Suppressor macrophage treated with lipopolysaccharide for 4 hours (primary cell): ENCODE results near the gene ADM5.

Experiments
- DNase-seq: peaks from one replicate; pipeline ENCODE4 v3.0.0-alpha.2; 2020

The ADM5 gene

DNA sequence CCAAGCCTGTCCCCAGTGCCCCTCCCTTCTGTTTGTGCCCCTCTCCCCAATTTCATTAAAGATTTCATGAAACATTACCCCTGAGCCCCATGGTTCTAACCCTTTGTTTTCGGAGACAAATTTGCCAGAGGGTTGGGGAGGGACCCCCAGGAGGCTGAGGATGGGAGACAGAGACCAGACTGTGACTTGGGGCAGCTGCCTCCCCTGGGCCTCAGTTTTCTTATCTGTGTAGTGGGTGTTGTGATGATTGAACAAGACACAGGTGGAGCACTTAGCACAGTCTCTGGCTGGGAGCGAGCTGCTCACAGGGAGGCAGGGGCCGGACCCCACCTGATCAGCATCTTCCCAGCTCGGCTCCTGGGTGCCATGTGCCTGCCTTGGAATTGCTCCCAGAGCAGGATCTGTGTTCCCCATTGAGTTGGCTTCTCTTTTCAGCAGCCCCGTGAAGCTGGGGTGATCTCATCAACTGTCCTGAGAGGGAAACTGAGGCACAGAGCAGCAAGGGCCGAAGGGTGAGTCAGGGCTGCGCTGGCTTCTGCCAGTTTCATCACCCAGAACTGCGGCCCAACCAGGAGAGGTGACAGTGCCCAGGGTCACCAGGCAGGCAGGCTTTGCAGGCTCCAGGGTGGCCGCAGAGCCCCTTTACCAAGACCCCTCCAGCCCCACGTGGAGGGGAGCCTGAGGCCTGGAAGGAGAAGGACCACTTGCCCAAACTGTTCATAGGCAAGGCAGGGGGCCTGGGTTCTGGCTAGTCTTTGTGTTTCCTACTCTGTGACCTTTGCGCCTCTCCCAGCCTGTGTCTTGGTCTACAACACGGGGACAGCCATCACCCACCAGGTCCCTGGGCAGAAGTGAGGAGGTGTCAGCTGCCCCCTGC lies 30.6 kb upstream of the ADM5 start:
- no peak for DNase-seq

DNA sequence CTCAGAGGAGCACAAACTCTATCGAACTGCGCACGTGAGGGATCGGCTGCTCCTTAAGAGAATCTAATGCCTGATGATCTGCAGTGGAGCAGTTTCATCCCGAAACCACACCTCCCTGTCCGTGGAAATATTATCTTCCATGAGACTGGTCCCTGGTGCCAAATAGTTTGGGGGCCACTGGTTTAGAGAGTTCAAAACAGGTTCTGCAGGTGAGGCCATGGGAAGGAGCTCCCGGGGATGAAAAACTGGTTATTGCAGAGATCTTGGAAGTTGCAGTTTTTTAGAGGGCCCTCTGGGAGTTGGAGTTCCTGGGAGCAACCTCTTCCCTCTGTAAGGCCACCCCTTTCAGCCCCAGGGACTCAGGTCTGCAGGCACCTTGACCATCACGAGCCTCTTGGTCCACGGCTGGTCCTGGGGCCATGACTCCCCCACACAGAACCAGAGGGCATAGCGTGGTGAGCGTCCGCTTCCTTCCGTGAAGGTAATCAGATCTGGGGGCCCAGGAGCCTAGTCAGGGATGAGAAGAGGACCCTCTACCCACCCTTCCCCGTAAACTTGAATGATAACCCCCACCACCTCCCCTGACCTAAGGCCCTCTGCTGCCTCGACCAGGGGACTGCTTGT lies 28.9 kb upstream of the ADM5 start:
- DNase-seq = no peak

DNA sequence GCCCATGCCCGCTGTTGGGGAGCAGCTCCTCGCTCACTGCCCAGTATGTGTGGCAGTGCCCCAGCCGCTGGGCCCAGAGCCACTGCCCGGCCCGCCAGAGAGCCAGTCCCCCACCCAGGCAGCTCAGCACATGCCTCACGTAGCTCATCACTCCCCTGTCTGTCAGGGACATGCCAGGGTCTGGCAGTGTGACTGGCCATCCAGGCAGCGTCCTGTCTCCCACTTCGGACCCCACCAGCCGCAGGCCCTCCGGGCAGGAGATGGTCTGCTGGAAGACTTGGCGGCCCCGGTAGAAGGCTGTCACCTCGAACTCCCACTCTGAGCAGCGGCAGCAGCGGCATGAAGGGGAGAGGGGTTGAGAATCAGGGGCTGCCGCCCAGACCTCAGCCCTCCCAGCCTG lies 27.4 kb upstream of the ADM5 start:
- DNase-seq = no peak

DNA sequence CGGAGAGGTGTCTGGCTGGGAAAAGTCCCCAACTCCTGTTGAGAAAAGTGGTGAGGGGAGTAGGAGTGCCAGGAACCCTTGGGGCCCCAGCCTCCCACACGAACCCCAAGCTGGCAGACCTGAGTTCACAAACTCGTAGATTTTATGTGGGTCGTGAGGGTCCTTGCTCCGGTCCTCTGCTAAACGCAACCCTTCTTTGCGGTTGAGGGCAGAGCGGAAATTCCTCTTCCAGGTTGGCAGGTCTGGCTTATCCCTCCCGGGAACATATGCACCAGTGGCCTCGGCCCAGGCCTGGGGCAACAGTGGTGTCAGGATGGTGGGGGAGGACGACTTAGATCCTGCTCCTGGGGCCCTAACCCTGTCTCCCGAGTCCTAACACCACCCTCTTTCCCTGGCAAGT lies 26.2 kb upstream of the ADM5 start:
- no peak for DNase-seq

DNA sequence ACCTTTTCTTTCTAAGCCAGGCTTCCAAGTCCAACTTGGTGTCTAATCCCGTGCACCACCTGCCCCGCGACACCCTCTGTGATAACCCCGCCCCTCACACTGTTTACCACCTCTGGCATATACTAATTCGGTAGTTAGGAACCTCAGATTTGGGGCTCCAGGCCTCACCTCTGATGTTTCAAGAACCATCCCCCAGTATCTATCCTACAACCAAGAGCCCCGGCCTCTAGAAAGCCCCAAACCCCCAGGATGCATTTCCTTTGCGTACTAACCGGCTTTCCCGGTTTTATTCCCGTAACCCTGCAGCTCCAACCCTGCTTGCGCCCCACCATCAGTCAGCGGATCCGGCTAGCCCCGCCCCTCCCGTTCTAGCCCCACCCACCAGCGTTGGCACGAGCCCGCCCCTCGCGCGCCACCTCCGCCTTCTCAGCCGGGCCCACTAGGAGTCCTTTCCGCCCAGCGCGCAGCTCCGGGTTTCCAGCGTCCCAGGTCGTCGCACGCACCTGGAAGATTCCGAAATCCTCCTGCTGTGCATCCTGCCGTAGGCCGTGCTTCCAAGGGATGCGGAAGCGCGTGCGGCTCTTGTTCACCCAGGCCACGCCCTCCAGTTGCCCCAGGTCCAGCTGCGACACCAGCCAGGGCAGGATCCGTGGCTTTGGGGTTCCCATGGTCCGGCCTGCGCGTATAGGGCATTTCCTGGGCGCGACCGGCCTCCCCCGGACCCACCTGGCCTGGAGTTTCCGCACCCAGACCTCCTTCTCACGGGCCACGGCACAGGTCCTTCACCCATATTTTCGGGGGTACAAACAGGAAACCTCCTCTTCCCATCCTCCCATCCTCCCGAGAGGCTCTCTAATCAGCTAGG lies 25.0 kb upstream of the ADM5 start:
- DNase-seq = peak; percentile 84

DNA sequence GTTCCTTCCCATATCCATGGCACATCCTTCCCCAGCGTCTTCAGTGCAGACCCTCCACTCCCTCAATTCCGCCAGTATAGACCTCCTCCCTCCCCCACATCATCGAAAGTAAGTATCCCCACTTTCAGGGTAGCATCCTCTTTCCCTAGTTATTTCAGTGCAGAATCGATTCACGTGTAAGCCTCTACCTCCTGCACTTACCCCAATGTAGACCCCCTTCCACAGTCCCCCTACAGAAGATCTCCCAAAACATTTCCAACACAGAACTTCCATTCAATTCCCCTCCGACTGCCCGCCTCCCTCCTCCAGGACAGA lies 24.4 kb upstream of the ADM5 start:
- DNase-seq = no peak

DNA sequence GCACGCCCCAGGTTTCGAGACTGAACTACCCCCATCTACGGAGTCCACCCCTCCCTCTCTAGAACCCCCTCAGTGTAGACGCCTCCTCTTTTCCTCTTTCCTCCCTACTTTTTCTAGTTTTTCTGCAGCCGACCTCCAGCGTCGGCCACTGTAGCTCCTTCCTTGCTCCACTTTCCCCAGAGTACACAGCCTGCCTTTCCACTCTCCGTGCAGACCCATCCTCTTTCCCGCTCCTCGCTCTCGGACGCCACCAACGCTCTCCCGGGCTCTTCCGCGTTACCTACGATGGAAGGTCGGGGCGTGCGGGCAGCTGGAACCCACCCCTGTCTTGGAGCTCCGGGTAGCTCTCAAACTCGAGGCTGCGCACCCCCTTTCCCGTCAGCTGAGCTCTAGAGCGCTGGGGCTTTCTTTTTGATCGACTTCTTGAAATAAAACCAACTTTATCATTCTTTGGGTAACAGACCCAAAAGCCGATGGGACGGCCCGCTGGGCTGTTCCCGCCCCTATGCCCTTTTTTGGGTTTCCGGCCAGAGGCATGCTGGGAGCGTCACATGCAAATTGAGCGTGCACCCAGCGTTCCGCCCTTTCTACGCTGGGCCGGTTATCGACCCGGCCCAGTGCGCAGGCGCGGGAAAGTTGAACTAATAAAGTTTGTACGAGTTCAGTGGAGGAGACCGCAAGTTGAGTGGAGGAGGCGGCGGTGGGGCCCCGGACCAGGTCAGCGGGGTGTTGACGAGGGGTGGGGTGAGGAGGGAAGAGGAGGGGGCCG lies 23.9 kb upstream of the ADM5 start, which contains the start of the genes BCL2L12 and IRF3:
BCL2L12 (plus strand) TSS at position 583 of the 769 bp plus-strand sequence. CDS start 760 bp downstream, outside the sequence.
IRF3 (minus strand) TSS at position 507 of the 769 bp plus-strand sequence. CDS start 1,019 bp downstream, outside the sequence.
- peak; percentile 98 for DNase-seq

DNA sequence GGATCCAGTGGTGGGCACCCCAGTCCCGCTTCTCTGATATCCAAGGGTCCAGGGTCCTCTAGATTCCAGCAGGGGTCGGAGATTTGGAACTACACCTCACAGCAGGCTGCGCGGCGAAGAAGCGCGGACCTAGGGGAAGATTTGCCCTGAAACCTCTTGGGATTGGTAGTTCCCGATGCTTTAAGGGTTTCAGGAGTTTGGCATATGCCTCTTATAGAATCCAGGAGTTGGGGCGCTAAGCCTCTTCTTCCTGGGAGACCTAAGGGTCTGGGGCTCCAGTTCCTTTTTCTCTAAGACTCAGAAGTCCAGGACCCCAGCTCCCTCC lies 23.3 kb upstream of the ADM5 start:
- DNase-seq = no peak

DNA sequence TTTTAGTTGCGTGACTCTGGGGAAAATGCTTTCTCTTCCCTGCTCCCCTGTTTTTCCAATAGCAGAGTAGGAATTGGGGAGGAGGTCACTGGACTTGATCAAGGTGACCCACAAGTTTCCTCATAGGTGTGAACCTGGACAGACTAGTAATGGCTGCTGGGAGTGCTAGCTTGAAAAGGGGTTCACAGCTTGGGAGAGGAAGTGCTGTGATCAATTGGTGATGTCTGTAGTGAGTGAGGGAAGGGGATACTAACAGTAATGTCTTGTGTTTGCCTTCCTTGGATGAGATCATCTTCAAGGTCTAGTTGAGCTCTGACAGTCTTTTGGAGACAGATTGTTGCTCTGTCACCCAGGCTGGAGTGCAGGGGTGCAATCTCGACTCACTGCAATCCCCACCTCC lies 21.9 kb upstream of the ADM5 start:
- DNase-seq = no peak

DNA sequence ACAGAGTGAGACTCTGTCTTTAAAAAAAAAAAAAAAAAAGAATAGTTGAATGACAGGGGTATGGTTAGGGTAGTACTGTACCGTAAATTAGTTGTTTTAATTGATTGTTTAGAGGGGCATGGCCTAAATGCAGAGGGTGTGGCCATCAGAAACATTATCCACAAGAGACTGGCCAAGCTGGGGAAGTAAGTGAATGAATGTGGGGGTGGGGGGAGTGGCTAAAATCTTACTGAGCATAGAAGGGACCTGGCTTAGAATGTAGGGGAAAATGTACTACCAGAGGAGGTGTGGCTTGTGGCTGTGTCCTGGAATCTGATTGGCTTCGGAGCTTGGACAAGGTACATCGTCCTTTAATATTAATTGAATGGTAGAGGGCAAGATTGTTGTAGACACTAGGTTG lies 19.9 kb upstream of the ADM5 start:
- DNase-seq = peak; percentile 32

DNA sequence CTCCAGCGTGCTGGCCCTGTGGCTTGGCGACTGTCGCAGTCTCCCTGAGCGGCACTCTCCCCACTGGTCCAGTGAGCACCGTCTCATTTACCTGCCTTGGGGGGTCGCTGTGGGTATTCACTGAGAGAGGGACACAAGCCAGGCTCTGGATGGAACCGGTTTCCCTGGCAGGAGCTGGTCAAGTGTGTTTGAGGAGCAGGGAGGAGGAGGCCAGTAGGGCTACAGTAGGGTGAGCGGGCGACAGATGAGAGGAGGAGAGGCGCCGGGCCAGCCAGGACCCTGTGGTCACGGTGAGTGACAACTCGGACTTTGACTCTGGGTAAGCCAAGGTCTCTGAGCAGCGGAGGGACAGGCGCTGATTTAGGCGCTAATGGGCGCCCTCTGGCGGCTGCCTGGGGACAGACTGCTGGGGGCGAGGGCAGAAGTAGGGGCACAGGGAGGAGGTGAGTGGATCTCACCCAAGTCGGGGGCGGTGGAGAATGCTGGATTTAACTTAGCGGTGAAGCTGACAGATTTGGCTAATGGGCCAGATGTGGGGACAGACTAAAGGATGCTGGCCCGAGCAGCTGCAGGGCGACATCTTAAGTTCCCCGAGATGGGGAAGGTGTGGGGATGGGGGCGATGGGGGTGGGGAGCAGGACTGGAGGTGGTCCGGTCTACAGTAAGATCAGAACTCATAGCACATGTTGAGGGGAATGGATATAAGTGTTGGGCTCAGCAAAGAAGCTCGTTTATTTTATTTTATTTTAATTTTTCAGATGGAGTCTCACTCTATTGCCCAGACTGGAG lies 17.1 kb upstream of the ADM5 start:
- DNase-seq = peak; percentile 81

DNA sequence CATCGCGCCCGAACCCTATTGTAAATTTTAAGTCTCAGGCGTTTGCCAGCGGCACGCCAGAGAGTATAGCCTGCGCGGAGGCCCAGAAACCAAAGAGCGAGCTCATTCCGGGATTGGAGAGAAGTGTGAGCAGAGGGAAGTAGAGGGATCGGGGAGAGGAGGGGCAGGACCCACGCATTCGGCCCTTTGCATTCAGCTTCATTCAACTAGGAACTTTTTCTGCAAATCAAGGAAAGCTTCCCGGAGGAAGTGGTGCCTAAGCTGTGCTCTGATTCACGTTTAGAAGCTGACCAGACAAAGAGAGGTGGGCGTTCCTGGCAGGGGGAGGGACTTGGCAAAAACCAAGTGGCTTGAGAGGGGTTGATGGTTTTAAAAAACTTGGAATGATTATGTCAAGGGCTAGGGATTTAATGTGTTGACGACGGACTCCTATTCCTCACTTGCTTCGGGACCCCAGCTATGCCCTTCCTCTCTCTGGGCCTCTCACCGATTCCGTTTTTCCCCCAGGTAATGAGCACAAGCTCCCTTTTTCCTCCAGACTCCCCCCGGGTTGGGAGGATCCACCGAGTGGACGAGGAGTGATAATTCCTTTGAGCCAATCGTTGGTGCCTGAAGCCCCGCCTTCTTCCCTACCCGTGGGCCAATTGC lies 13.1 kb upstream of the ADM5 start:
- DNase-seq = peak; percentile 95

DNA sequence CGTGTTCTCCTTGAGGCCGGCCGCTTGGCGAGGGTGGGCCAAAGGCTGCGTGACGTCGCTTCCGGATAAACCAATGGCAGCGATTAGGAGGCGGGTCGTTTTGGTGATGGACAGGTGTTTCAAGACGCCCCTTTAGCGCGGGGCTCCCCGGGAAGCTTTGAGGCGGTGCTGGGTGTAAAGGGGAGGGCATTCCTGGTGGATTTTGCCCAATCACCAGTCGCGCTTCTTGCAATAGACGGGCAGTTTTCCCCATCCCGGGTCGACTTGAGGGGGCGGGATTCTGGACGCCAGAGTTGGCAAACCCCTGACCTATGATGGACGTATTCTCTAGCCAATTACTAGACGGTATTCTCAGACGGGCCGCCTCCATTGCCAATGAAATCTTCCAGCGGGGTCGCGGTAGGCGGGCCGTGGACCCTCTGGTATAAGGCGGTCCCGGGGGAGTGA lies 12.6 kb upstream of the ADM5 start:
- DNase-seq = peak; percentile 100

DNA sequence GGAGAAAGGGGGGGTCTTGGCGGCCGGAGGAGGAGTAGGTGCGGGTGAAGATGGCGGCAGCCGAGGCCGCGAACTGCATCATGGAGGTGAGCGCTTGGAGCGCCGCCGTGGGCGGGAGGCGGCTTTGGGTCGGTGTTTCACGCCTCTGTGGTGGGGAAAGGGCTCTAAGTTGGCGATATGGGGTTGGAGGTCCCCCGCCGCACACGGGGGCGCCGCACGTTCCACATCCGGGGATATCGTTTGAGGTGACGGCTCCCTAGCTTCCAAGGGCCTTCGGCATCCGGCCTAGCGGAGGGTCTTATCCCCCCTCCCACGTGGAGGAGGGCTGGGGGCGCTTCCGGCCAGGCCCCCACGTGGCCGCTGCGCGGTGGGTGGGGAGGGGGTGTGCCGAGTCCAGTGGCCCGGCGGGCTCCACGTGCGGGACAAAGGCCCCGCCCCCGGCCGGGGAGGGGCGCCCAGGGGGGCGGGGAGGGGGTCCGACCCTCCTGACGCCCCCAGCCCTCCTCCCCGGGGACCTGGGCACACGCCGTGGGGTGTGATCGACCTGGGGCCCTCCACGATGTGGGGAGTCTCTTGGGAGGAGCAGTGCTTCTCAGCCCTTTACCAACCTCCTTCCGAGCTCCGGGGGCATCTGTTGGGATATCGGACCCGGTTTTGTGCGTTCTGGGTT lies 12.0 kb upstream of the ADM5 start, which contains the start of gene PRMT1:
PRMT1 (plus strand) TSS at position 41 of the 670 bp plus-strand sequence; CDS start at position 51, 10 bp downstream.
- no peak for DNase-seq

DNA sequence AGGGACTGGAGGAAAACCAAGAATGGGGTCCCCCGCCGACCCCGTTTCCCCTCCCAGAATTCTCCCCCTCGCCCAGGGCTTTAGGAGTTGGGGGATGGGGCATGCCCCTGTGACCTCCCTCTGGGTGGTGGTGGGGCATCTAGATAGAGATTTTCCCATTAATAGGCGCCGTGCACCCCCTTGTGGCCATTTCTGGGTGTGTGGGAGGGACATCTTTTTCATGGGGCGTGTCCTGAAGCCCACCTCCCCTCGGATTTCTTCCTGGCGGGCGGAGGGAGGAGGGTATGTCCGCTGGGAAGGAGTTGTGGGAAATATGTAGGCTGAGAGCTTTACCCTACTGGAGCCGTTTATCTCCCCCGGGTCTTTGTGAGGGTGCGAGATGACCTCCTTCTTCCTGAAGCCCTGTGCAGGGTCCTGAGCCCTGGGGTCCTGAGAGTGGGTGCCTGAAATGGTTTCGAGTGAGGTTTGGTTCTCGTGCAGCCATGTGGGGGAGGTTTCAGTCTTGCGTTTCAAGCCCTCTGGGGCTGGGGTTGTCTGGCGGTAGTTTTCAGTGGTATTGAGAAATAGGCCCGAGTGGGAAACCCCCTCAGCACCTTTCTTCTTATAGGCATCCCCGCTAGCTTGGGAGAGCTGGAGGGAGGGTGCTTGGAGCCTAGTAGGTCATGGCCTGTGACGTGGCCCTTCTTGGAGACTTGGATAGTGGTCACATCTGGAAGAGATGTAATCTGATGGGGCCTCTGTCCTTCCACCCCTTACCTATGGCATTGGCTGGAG lies 11.3 kb upstream of the ADM5 start:
- peak; percentile 78 for DNase-seq

DNA sequence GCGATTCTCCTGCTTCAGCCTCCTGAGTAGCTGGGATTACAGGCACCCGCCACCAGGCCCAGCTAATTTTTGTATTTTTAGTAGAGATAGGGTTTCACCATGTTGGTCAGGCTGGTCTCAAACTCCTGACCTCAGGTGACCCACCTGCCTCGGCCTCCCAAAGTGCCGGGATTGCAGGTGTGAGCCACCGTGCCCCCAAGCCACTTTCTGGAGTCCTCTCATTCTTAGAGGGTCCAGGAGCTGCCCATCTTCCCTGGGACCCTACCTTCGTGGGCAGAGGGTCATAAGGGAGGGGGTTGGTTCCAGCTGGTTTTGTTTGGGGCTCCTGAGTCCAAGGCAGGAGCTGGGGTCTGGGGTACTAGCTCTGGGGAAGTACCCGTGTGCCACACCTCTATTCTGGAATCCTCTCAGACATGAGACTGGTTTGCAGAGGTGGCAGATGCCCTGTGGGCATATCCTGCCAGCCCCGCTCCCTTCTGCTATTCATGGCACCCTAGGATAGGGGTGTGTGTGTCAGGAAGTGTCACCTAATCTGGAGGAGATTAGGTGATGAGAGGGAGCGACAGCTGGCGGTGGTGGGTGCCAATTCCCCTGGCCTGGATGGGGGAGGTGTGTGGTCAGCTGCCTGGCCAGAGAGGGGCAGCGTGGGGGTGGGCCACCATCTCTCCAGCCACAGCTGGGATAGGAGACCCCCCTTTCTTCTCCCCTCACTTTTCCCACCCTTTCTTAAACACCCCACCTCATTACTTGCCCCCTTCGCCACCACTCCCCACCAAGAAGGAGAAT lies 10.2 kb upstream of the ADM5 start:
- no peak for DNase-seq

DNA sequence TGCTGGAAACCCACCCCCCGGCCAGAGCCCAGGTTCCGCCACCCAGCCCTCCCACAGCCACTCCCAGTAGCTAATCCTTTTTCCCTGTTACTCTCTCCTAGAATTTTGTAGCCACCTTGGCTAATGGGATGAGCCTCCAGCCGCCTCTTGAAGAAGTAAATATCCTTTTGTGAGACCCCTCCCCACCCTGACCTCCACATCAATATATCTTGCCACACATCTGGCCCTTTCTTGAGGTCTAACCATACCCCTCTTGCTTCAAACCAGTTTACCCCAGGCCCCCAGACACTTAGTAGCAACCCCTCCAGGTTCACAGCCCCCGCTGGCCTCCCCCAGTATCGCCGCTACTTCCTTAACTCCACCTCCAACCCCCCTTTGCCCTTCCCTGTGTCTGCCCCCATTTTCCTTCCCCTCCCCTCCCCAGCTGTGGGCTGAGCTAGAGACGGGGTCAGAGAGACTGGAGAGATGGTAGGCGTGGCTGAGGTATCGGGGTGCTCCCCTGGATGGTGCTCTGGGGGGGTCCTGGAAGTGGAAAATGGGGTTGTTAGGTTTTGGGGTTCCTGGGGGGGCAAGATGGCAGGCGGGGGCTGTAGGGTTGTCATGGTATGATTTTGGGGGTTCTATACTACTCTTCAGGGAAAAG lies 9.5 kb upstream of the ADM5 start:
- DNase-seq = no peak
